K562 (cell line): ENCODE results near the gene SHROOM3. TPM values are rescaled to one million over a fixed set of nuclear protein-coding genes. Genes with fewer than 3 reads are reported as not detected.

ENCODE experiments used
- ADNP ChIP-seq: fragments of 200-800 bp; sonication (Bioruptor generic); IDR thresholded peaks from 2 replicates; pipeline ENCODE4 v1.6.1; 2016; ENCODE audit warnings: missing genetic modification characterization, missing compliant biosample characterization
- DACH1 ChIP-seq: fragments of 450-650 bp; IDR thresholded peaks from 2 replicates; pipeline ENCODE4 v1.6.1; 2018; ENCODE audit not compliant: partially characterized antibody
- FOXP1 ChIP-seq: sonication (generic); formaldehyde crosslinking; IDR thresholded peaks from 2 replicates; pipeline ENCODE4 v1.8.0; 2022; ENCODE audit warnings: mild to moderate bottlenecking, missing genetic modification reagents
- GATA2 ChIP-seq: sonication (generic); formaldehyde crosslinking; IDR thresholded peaks from 2 replicates; pipeline ENCODE4 v1.4.0; 2020; ENCODE audit warnings: mild to moderate bottlenecking, missing genetic modification reagents
- HMG20B ChIP-seq: fragments of 250-450 bp; sonication (Bioruptor Pico); IDR thresholded peaks from 2 replicates; pipeline ENCODE4 v1.5.0; 2021; ENCODE audit warnings: mild to moderate bottlenecking
- LEF1 ChIP-seq: fragments of 450-650 bp; IDR thresholded peaks from 2 replicates; pipeline ENCODE4 v1.6.1; 2016; ENCODE audit warnings: mild to moderate bottlenecking
- MIER1 ChIP-seq: fragments of 450-650 bp; IDR thresholded peaks from 2 replicates; pipeline ENCODE4 v1.6.1; 2016; ENCODE audit warnings: antibody characterized with exemption, mild to moderate bottlenecking, low read depth
- POLR2AphosphoS2 ChIP-seq: IDR thresholded peaks from 2 replicates; pipeline ENCODE4 v1.6.1; 2012; ENCODE audit warnings: low read length, improper control_type of control experiment
- ZNF143 ChIP-seq: sonication (generic); formaldehyde crosslinking; IDR thresholded peaks from 2 replicates; pipeline ENCODE4 v1.9.0; 2022; ENCODE audit warnings: mild to moderate bottlenecking, missing genetic modification reagents
- ZNF197 ChIP-seq: fragments of 200-800 bp; sonication (Bioruptor generic); IDR thresholded peaks from 2 replicates; pipeline ENCODE4 v1.6.1; 2016; ENCODE audit warnings: low read depth, missing genetic modification characterization, missing compliant biosample characterization
- polyA plus RNA-seq, 8 experiments: library from polyadenylated mRNA; depleted of rRNA in 4 of 8; stranded (reverse) in 5 of 8; unstranded in 3 of 8; fragments of >200 nt; fragmentation: Nextera tagmentation in 2 of 8; fragmentation: Illumina TruSeq in 1 of 8; extraction: Ambion mirVana in 2 of 8; extraction: Trizol in 1 of 8; gene quantifications; 2 replicates each; pipeline versions ENCODE4 v1.2.1 to v1.2.3, GENCODE V29; 2011 to 2014; ENCODE audit warnings: inconsistent platforms in 1 of 8, missing spikeins in 1 of 8
- total RNA-seq, 7 experiments: library from RNA; depleted of rRNA in 6 of 7; stranded (reverse); fragments of >200 nt in 6 of 7; fragmentation: Illumina TruSeq in 2 of 7; extraction: Trizol in 2 of 7; gene quantifications; 2 replicates each; pipeline versions ENCODE4 v1.2.1 to v1.2.3, GENCODE V29; 2011 to 2021; ENCODE audit warnings: low replicate concordance in 1 of 7
- TF ChIP-seq, protein P1 (sequence below), 2 experiments: fragments of 150-350 bp in 1 of 2; IDR thresholded peaks; 2 replicates each; pipeline ENCODE4 v1.6.1; 2012 to 2016; ENCODE audit warnings: low read depth in 2 of 2, low read length in 2 of 2, mild to moderate bottlenecking in 1 of 2, moderate library complexity in 1 of 2
- TF ChIP-seq, protein P2 (sequence below): fragments of 450-650 bp; IDR thresholded peaks from 2 replicates; pipeline ENCODE4 v1.6.1; 2016; ENCODE audit warnings: low read depth, mild to moderate bottlenecking, moderate library complexity

SHROOM3 gene
- total and polyA plus RNA-seq, 9 of the 15 experiments (the other 6 are each of a cell fraction or from before 2014, with no cell fraction given), result 0.01 to 0.07 TPM; not detected in 7

DNA sequence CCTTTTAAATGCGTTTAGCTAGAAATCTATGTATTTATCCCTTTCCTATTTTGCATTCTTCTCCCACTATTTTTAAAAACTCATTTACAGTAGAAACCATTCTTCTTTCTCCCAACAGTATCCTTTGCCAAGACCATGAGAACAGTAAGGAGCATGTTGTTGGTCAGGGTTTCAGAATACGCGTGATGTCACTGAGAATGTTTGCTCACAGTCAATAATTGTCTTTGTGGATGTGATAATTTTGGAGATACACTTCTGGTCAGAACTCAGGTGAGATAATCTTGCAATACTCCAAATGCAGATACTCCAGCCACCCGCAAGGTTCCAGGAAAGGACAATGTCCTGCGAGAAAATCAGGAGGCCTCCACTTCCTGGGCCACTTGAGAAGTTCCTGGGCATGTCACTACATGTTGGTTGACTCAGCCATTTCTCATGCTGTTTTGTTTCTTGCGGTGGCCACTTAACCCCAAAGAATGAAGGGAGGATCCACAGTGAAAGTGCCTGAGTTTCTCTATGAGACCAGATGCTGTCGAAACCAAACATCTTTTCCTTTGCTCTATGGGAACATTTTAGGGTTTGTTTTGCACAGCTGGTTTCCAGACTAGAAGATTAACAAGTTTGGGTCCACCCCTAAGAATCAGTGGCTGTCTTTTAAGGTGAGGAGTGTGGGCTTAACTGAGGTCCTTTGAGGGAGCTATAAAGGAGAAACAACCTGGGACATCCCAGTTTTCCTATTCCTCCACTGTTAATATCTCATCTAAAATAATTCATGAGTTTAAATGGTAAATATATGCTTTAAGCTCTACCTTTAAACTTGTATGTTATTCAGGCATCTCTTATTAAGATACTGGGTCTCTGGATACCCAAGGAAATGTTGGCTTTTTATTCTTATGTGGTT, 346.9 kb downstream of the SHROOM3 start (continued):
- TF ChIP-seq, protein P1, sequence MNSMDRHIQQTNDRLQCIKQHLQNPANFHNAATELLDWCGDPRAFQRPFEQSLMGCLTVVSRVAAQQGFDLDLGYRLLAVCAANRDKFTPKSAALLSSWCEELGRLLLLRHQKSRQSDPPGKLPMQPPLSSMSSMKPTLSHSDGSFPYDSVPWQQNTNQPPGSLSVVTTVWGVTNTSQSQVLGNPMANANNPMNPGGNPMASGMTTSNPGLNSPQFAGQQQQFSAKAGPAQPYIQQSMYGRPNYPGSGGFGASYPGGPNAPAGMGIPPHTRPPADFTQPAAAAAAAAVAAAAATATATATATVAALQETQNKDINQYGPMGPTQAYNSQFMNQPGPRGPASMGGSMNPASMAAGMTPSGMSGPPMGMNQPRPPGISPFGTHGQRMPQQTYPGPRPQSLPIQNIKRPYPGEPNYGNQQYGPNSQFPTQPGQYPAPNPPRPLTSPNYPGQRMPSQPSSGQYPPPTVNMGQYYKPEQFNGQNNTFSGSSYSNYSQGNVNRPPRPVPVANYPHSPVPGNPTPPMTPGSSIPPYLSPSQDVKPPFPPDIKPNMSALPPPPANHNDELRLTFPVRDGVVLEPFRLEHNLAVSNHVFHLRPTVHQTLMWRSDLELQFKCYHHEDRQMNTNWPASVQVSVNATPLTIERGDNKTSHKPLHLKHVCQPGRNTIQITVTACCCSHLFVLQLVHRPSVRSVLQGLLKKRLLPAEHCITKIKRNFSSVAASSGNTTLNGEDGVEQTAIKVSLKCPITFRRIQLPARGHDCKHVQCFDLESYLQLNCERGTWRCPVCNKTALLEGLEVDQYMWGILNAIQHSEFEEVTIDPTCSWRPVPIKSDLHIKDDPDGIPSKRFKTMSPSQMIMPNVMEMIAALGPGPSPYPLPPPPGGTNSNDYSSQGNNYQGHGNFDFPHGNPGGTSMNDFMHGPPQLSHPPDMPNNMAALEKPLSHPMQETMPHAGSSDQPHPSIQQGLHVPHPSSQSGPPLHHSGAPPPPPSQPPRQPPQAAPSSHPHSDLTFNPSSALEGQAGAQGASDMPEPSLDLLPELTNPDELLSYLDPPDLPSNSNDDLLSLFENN (IDR thresholded peaks at IDR 0.05; ENCODE audit: low read depth in 2 of 2, low read length in 2 of 2), result no peak
- TF ChIP-seq POLR2AphosphoS2 (no peak), DACH1 (no peak), ADNP (tag) (no peak), ZNF143 (CRISPR knock-in tag) (no peak), ZNF197 (CRISPR knock-in tag) (no peak), MIER1 (no peak), FOXP1 (CRISPR knock-in tag) (no peak), HMG20B (CRISPR knock-in tag) (no peak), GATA2 (CRISPR knock-in tag) (peak; percentile 23; the same call in 1 of the 2 replicates), LEF1 (no peak)
- TF ChIP-seq, protein P2, sequence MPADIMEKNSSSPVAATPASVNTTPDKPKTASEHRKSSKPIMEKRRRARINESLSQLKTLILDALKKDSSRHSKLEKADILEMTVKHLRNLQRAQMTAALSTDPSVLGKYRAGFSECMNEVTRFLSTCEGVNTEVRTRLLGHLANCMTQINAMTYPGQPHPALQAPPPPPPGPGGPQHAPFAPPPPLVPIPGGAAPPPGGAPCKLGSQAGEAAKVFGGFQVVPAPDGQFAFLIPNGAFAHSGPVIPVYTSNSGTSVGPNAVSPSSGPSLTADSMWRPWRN, result no peak
